AG09309 (cell line): ENCODE measurements around the gene ARFGEF2.
"Not testable (repeated sequence)": the region's sequence is repeated elsewhere in the genome, so short reads cannot be mapped to it uniquely, and the experiment has no call there.

ENCODE experiments used
- DNase-seq: peaks from one replicate; pipeline ENCODE4 v3.0.0-alpha.2; 2010; ENCODE audit warnings: low read depth
- H3K4me3 ChIP-seq: 2 replicates; pipeline ENCODE4 v1.5.1; 2011; ENCODE audit warnings: mild to moderate bottlenecking, low read depth, low read length, moderate library complexity; ENCODE audit not compliant: control insufficient read depth
- CTCF ChIP-seq: IDR thresholded peaks from 2 replicates; pipeline ENCODE4 v1.5.1; 2011; ENCODE audit warnings: mild to moderate bottlenecking, low read depth, low read length, inconsistent platforms; ENCODE audit not compliant: insufficient read depth, control insufficient read depth; ENCODE audit errors: missing control alignments

The ARFGEF2 gene

GRCh38 chr20:49054056-49054643 lies 132.6 kb downstream of the ARFGEF2 start:
- no peak overlapping the region for H3K4me3 ChIP-seq
- no peak for DNase-seq
- no peak for TF ChIP-seq CTCF

GRCh38 chr20:49063279-49063678 lies 141.8 kb downstream of the ARFGEF2 start:
- DNase-seq: no peak
- H3K4me3 ChIP-seq: no peak overlapping the region
- TF ChIP-seq CTCF: no peak

- no peak for TF ChIP-seq CTCF
- no peak overlapping the region for H3K4me3 ChIP-seq
- DNase-seq: no peak
Observed at GRCh38 chr20:49074521-49074920, 153.0 kb downstream of the ARFGEF2 start.

GRCh38 chr20:49078310-49078709 lies 156.8 kb downstream of the ARFGEF2 start:
- no peak for TF ChIP-seq CTCF
- DNase-seq: no peak
- no peak overlapping the region for H3K4me3 ChIP-seq

GRCh38 chr20:49082295-49082694 lies 160.8 kb downstream of the ARFGEF2 start:
- not testable (repeated sequence) for H3K4me3 ChIP-seq, DNase-seq
